Loucy (cell line): ENCODE measurements around the gene JADE2.
A peak's percentile ranks its signal among the peaks of the same experiment; 100 is the strongest.

Source experiments
- H2AFZ ChIP-seq: fragments of 200-600 bp; sonication (generic); 2 replicates; pipeline ENCODE4 v1.6.0; 2016; ENCODE audit warnings: antibody characterized with exemption, mild to moderate bottlenecking, low read length, moderate library complexity
- H3F3A ChIP-seq: fragments of 200-600 bp; 2 replicates; pipeline ENCODE4 v1.6.0; 2016; ENCODE audit warnings: antibody characterized with exemption, low read depth, mild to moderate bottlenecking
- H3K27me3 ChIP-seq: fragments of 200-600 bp; sonication (generic); 2 replicates; pipeline ENCODE4 v1.6.1; 2014; ENCODE audit warnings: low read length, mild to moderate bottlenecking; ENCODE audit not compliant: insufficient read depth, poor library complexity, severe bottlenecking
- H3K36me3 ChIP-seq: fragments of 200-600 bp; sonication (generic); 2 replicates; pipeline ENCODE4 v1.6.1; 2016; ENCODE audit warnings: low read length; ENCODE audit not compliant: insufficient read depth
- H3K4me1 ChIP-seq: fragments of 200-600 bp; sonication (generic); 2 replicates; pipeline ENCODE4 v1.5.1; 2014; ENCODE audit warnings: low read length, mild to moderate bottlenecking; ENCODE audit not compliant: insufficient read depth, poor library complexity, severe bottlenecking
- H3K4me2 ChIP-seq: fragments of 200-600 bp; sonication (generic); 2 replicates; pipeline ENCODE4 v1.6.0; 2014; ENCODE audit warnings: antibody characterized with exemption, low read length, low read depth, mild to moderate bottlenecking; ENCODE audit not compliant: poor library complexity, severe bottlenecking
- H3K4me3 ChIP-seq: fragments of 200-600 bp; sonication (generic); 2 replicates; pipeline ENCODE4 v1.5.1; 2014; ENCODE audit warnings: low read length, mild to moderate bottlenecking, mixed read lengths; ENCODE audit not compliant: poor library complexity, severe bottlenecking
- H3K79me2 ChIP-seq: fragments of 200-600 bp; sonication (generic); 2 replicates; pipeline ENCODE4 v1.6.1; 2014; ENCODE audit warnings: low read length; ENCODE audit not compliant: insufficient read depth
- H3K9ac ChIP-seq: fragments of 200-600 bp; sonication (generic); 2 replicates; pipeline ENCODE4 v1.6.0; 2014; ENCODE audit warnings: mild to moderate bottlenecking, low read depth, low read length, moderate library complexity; ENCODE audit not compliant: poor library complexity, severe bottlenecking
- H3K9me2 ChIP-seq: fragments of 200-600 bp; sonication (generic); replicated peaks from 2 replicates; pipeline ENCODE4 v1.6.1; 2016; ENCODE audit warnings: low read depth, low read length, mixed read lengths
- H3K9me3 ChIP-seq: fragments of 200-600 bp; sonication (generic); 2 replicates; pipeline ENCODE4 v1.6.1; 2014; ENCODE audit warnings: mild to moderate bottlenecking, antibody characterized with exemption, low read length, low read depth; ENCODE audit not compliant: insufficient read depth
- H4K20me1 ChIP-seq: fragments of 200-600 bp; sonication (generic); 2 replicates; pipeline ENCODE4 v1.6.0; 2014; ENCODE audit warnings: antibody characterized with exemption, low read length, mild to moderate bottlenecking; ENCODE audit not compliant: insufficient read depth, poor library complexity, severe bottlenecking
- EZH2phosphoT487 ChIP-seq: fragments of 200-600 bp; IDR thresholded peaks from 2 replicates; pipeline ENCODE4 v1.6.1; 2018; ENCODE audit warnings: antibody characterized with exemption, mild to moderate bottlenecking, moderate library complexity, borderline replicate concordance
- TF ChIP-seq, protein P1 (sequence below): fragments of 200-600 bp; sonication (generic); conservative IDR thresholded peaks from 2 replicates; pipeline ENCODE4 v1.5.1; 2014; ENCODE audit warnings: mild to moderate bottlenecking, antibody characterized with exemption, low read length

JADE2 gene

GRCh38 chr5:134585966-134586365 is 60.5 kb downstream of the JADE2 start:
- Histone ChIP-seq H3F3A (peaks cover 3% of the 10 kb centered on the region; the same call in 1 of the 2 replicates), H3K4me2 (no peak overlapping the region)
- TF ChIP-seq, protein P1, sequence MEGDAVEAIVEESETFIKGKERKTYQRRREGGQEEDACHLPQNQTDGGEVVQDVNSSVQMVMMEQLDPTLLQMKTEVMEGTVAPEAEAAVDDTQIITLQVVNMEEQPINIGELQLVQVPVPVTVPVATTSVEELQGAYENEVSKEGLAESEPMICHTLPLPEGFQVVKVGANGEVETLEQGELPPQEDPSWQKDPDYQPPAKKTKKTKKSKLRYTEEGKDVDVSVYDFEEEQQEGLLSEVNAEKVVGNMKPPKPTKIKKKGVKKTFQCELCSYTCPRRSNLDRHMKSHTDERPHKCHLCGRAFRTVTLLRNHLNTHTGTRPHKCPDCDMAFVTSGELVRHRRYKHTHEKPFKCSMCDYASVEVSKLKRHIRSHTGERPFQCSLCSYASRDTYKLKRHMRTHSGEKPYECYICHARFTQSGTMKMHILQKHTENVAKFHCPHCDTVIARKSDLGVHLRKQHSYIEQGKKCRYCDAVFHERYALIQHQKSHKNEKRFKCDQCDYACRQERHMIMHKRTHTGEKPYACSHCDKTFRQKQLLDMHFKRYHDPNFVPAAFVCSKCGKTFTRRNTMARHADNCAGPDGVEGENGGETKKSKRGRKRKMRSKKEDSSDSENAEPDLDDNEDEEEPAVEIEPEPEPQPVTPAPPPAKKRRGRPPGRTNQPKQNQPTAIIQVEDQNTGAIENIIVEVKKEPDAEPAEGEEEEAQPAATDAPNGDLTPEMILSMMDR, result no peak
- no peak for TF ChIP-seq EZH2phosphoT487

GRCh38 chr5:134586866-134587524 is 61.5 kb downstream of the JADE2 start:
- Histone ChIP-seq H4K20me1 (no peaks in the 10 kb centered on the region), H2AFZ (peak overlapping the region; percentile 98), H3K4me1 (peaks cover 4% of the 10 kb centered on the region), H3K36me3 (no peaks in the 10 kb centered on the region), H3K9me3 (no peaks in the 10 kb centered on the region), H3K4me3 (peak overlapping the region; percentile 53), H3K9me2 (no peaks in the 10 kb centered on the region), H3F3A (peaks cover 3% of the 10 kb centered on the region; the same call in 1 of the 2 replicates), H3K9ac (peak overlapping the region; percentile 55), H3K27me3 (no peaks in the 10 kb centered on the region), H3K4me2 (peak overlapping the region; percentile 74), H3K79me2 (no peaks in the 10 kb centered on the region)
- TF ChIP-seq EZH2phosphoT487, result no peak
- TF ChIP-seq, protein P1, result peak; percentile 68

More at GRCh38 chr5:134585966-134586365, 60.5 kb downstream of the JADE2 start:
- Histone ChIP-seq H2AFZ (no peak overlapping the region), H3K27me3 (no peaks in the 10 kb centered on the region), H3K79me2 (no peaks in the 10 kb centered on the region), H3K36me3 (peaks cover 2% of the 10 kb centered on the region; the same call in 1 of the 2 replicates), H3K4me1 (peaks cover 4% of the 10 kb centered on the region), H3K9ac (no peak overlapping the region), H3K9me3 (no peaks in the 10 kb centered on the region), H4K20me1 (no peaks in the 10 kb centered on the region), H3K9me2 (no peaks in the 10 kb centered on the region), H3K4me3 (no peak overlapping the region)

DNA sequence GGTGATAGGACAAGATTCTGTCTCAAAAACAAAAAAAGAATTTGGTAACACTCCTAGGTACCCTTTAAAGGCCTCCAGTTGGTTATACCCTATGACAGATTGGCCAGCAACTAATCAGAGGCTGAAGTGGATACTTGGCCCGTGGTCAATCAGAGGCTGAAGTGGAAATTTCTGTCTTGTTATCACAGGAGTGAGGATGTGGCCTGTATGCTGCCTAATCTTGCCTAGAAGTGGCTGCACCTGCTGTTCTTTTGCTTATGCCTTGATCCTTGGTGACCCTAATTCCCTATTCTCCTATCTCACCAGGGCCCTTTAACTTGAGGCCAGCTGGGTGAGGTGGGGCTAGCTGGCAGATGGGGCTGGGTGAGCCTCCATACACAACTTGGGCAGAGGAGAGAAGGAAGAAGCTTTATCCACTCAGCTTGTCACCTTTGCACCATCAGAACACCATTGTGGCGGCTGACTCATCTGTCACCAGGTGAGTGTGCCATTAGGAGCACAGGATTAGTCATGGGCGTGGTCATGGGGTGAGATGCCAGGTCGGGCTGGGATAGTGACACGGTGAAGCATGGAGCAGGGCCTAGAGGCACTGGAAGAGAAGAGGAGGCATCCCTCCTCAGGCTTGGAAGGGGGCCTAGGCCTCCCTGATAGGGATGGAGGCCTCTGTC is 65.7 kb downstream of the JADE2 start:
- TF ChIP-seq, protein P1, result no peak
- no peak for TF ChIP-seq EZH2phosphoT487
- Histone ChIP-seq H3K4me1 (peaks cover 16% of the 10 kb centered on the region), H3F3A (peaks cover 3% of the 10 kb centered on the region; the same call in 1 of the 2 replicates), H4K20me1 (no peaks in the 10 kb centered on the region), H3K9me2 (no peaks in the 10 kb centered on the region), H3K9ac (no peak overlapping the region), H3K79me2 (no peaks in the 10 kb centered on the region), H3K4me2 (no peak overlapping the region), H3K4me3 (no peak overlapping the region), H3K36me3 (no peaks in the 10 kb centered on the region), H2AFZ (no peak overlapping the region), H3K9me3 (no peaks in the 10 kb centered on the region), H3K27me3 (no peaks in the 10 kb centered on the region)
